ENCODE measurements around the gene SELENON. TPM values are rescaled to one million over a fixed set of nuclear protein-coding genes. Genes with fewer than 3 reads are reported as not detected.

SELENON gene
- total RNA-seq, 1 donor = 33.7 TPM

DNA sequence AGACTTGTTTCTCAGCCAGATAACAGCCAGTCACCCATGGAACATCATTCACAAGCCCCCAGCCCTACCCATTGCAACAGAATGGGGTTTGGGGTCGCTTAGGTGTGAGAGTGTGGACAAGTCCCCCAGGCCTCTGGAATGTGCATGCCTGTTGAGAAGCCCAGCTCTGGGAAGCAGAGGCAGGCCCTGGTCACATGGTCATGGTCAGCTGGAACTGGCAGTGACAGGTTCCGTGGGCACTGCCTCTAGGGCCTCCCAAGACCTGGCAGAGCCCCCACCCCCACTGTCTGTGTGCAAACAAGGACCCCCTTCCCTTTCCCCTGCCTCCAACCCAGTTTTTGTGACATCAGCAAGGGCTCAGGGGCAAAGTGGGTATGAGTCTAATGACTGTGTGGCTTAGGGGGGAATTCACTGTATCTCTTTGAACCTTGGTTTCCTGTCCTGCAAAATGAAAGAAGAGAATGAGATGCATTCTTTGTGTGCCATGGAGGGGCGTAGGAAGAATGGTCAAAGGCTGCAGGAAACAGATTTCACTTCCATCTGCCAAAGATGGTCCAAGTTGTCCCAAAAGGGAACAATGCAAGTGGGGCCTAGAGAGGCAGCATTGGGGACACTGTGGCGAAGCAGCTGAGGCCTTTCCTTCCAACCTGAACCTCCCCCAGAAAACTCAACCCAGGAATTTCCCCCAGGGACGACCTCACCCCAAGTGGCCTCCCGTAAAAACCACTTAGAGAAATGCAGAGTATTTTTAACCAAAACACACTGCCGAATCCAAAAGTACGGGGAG, 34.7 kb upstream of the SELENON start:
- peaks cover 3% of the 10 kb centered on the region for H3K27me3 ChIP-seq (ENCODE audit: insufficient read depth, low read length)
- no peaks in the 10 kb centered on the region for H3K4me1 ChIP-seq (ENCODE audit: insufficient read depth, low read length)
- H4K20me1 ChIP-seq (ENCODE audit: insufficient read depth, low read length) = no peaks in the 10 kb centered on the region
- no peak overlapping the region for H3K4me2 ChIP-seq (ENCODE audit: insufficient read depth, low read length)
- no peaks in the 10 kb centered on the region for H3K36me3 ChIP-seq (ENCODE audit: insufficient read depth, low read length)
- peak; percentile 68 for DNase-seq (ENCODE audit: insufficient read length, low spot score, missing footprints)
- no peak overlapping the region for H3K27ac ChIP-seq (ENCODE audit: low read depth, low read length)
- peak overlapping the region; percentile 84 for H2AFZ ChIP-seq (ENCODE audit: low read length)
- no peak overlapping the region for H3K4me3 ChIP-seq (ENCODE audit: insufficient read depth, low read length)
- no peaks in the 10 kb centered on the region for H3K9me3 ChIP-seq (ENCODE audit: low read depth, low read length)
- H3K79me2 ChIP-seq (ENCODE audit: insufficient read depth, low read length) = no peaks in the 10 kb centered on the region
- TF ChIP-seq, protein P1, sequence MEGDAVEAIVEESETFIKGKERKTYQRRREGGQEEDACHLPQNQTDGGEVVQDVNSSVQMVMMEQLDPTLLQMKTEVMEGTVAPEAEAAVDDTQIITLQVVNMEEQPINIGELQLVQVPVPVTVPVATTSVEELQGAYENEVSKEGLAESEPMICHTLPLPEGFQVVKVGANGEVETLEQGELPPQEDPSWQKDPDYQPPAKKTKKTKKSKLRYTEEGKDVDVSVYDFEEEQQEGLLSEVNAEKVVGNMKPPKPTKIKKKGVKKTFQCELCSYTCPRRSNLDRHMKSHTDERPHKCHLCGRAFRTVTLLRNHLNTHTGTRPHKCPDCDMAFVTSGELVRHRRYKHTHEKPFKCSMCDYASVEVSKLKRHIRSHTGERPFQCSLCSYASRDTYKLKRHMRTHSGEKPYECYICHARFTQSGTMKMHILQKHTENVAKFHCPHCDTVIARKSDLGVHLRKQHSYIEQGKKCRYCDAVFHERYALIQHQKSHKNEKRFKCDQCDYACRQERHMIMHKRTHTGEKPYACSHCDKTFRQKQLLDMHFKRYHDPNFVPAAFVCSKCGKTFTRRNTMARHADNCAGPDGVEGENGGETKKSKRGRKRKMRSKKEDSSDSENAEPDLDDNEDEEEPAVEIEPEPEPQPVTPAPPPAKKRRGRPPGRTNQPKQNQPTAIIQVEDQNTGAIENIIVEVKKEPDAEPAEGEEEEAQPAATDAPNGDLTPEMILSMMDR (IDR thresholded peaks at IDR 0.05; ENCODE audit: extremely low read depth, low read depth, low read length) = no peak

DNA sequence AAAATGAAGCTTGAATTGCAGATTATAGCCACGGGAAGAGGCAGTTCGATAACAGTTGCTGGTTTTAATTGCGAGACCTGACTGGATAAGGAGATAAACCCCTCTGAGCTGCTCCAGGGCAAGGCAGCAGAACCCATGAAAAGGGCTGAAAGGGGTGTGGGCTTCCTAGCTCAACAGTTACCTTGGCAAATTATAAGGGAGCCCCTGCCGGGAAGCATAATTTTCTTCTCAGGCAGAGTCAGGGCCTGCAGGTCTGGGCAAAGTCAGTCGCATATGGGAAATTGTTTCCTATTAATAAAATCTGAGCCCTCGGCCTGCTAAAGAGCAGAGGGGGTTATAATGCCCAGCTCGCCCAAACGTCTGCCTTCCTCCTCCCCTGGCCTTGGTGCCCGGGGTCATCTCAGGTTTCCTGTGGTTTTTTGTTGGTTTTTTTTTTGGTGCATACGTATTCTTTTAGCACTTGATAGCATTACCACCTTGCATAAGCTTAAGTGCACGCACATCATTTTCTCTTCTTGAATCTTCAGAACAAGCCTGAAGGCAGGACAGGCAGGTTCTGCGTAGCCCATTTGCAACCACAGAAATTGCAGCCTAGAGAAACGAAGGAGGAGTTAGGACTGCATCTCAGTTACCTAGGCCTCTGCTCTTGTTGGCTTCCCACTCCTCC, 33.9 kb upstream of the SELENON start:
- Histone ChIP-seq H3K4me3 (ENCODE audit: insufficient read depth, low read length) (no peak overlapping the region), H3K9me3 (ENCODE audit: low read depth, low read length) (no peaks in the 10 kb centered on the region), H3K27ac (ENCODE audit: low read depth, low read length) (no peak overlapping the region), H4K20me1 (ENCODE audit: insufficient read depth, low read length) (no peaks in the 10 kb centered on the region), H3K36me3 (ENCODE audit: insufficient read depth, low read length) (no peaks in the 10 kb centered on the region), H3K79me2 (ENCODE audit: insufficient read depth, low read length) (no peaks in the 10 kb centered on the region), H3K4me2 (ENCODE audit: insufficient read depth, low read length) (no peak overlapping the region), H2AFZ (ENCODE audit: low read length) (peak overlapping the region; percentile 84), H3K27me3 (ENCODE audit: insufficient read depth, low read length) (no peaks in the 10 kb centered on the region), H3K4me1 (ENCODE audit: insufficient read depth, low read length) (no peaks in the 10 kb centered on the region)
- TF ChIP-seq, protein P1 (IDR thresholded peaks at IDR 0.05; ENCODE audit: extremely low read depth, low read depth, low read length) = no peak
- peak; percentile 60 for DNase-seq (ENCODE audit: insufficient read length, low spot score, missing footprints)

DNA sequence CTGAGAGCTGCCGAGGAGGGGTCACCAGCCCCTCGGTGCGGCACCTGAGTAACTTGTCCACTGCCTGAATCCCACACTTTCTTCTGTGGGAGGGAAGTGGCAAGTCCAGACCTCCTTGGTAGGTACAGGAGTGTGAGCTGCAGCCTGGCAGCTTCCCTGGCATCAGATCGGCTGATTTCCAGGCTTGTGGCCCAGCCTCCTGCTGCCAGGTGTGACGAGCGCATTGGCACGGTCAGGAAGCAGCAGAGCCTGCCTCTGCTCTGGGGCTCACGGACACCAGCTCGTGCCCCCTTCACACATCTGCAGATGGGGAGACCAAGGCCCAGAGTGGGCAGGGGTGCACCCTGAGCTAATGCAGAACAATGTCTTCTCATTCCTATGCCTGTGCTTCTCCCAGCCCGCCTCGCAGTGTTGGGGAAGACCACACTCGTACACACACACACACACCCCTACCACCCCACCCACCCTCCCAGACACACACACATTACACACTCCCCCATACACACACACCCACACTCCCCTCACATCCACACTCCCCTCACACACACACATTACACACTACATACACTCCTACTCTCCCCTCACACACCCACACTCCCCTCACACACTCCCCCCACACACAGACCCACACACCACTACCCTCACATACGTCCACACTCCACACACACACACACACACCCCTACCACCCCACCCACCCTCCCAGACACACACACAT, 33.1 kb upstream of the SELENON start:
- Histone ChIP-seq H3K27ac (ENCODE audit: low read depth, low read length) (no peak overlapping the region), H2AFZ (ENCODE audit: low read length) (no peak overlapping the region), H3K79me2 (ENCODE audit: insufficient read depth, low read length) (no peaks in the 10 kb centered on the region), H3K4me2 (ENCODE audit: insufficient read depth, low read length) (no peak overlapping the region), H3K4me3 (ENCODE audit: insufficient read depth, low read length) (no peak overlapping the region), H3K9me3 (ENCODE audit: low read depth, low read length) (no peaks in the 10 kb centered on the region), H3K4me1 (ENCODE audit: insufficient read depth, low read length) (no peaks in the 10 kb centered on the region), H3K27me3 (ENCODE audit: insufficient read depth, low read length) (no peaks in the 10 kb centered on the region), H4K20me1 (ENCODE audit: insufficient read depth, low read length) (no peaks in the 10 kb centered on the region), H3K36me3 (ENCODE audit: insufficient read depth, low read length) (no peaks in the 10 kb centered on the region)
- peak; percentile 57 for DNase-seq (ENCODE audit: insufficient read length, low spot score, missing footprints)
- TF ChIP-seq, protein P1 (IDR thresholded peaks at IDR 0.05; ENCODE audit: extremely low read depth, low read depth, low read length) = no peak

DNA sequence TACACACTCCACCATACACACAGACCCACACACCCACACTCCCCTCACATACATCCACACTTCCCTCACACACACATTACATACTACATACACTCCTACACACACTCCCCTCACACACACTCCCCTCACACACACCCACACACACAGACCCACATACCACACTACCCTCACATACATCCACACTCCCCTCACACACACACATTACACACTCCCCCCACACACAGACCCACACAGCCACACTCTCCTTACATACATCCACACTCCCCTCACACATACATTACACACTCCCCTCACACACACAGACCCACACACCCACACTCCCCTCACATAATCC, 32.6 kb upstream of the SELENON start:
- Histone ChIP-seq H2AFZ (ENCODE audit: low read length) (no peak overlapping the region), H3K9me3 (ENCODE audit: low read depth, low read length) (no peaks in the 10 kb centered on the region), H3K27me3 (ENCODE audit: insufficient read depth, low read length) (no peaks in the 10 kb centered on the region), H3K79me2 (ENCODE audit: insufficient read depth, low read length) (no peaks in the 10 kb centered on the region), H3K4me2 (ENCODE audit: insufficient read depth, low read length) (no peak overlapping the region), H3K36me3 (ENCODE audit: insufficient read depth, low read length) (no peaks in the 10 kb centered on the region), H4K20me1 (ENCODE audit: insufficient read depth, low read length) (no peaks in the 10 kb centered on the region), H3K27ac (ENCODE audit: low read depth, low read length) (no peak overlapping the region), H3K4me1 (ENCODE audit: insufficient read depth, low read length) (no peaks in the 10 kb centered on the region), H3K4me3 (ENCODE audit: insufficient read depth, low read length) (no peak overlapping the region)
- TF ChIP-seq, protein P1 (IDR thresholded peaks at IDR 0.05; ENCODE audit: extremely low read depth, low read depth, low read length) = no peak
- DNase-seq (ENCODE audit: insufficient read length, low spot score, missing footprints) = peak; percentile 58
